Astrocyte of the cerebellum (primary cell): ENCODE measurements around the gene TMC4.

Source experiments
- DNase-seq: peaks from one replicate; pipeline ENCODE4 v3.0.0-alpha.2; 2011; ENCODE audit warnings: low read depth
- H3K4me3 ChIP-seq: 2 replicates; pipeline ENCODE4 v1.5.1; 2011; ENCODE audit warnings: mild to moderate bottlenecking, low read depth, low read length, moderate library complexity
- CTCF ChIP-seq: IDR thresholded peaks from 2 replicates; pipeline ENCODE4 v1.5.1; 2012; ENCODE audit warnings: low read length, low read depth, moderate library complexity, mild to moderate bottlenecking; ENCODE audit errors: missing control alignments
- in situ Hi-C: cut with HindIII; loops from 2 replicates; pipeline ENCODE4 v1.10.0; 2017; ENCODE audit warnings: low sequenced_read_pairs

TMC4 gene

GRCh38 chr19:54164369-54165068 lies 8.4 kb downstream of the TMC4 start:
- no peak for DNase-seq
- in situ Hi-C loops = no loop called here
- no peak overlapping the region for H3K4me3 ChIP-seq

GRCh38 chr19:54162884-54163283 lies 10.1 kb downstream of the TMC4 start:
- in situ Hi-C loops = no loop called here
- no peak for TF ChIP-seq CTCF
- no peak for DNase-seq
- H3K4me3 ChIP-seq = no peak overlapping the region

More at GRCh38 chr19:54164369-54165068, 8.4 kb downstream of the TMC4 start:
- no peak for TF ChIP-seq CTCF

- no peak for DNase-seq
- in situ Hi-C loops = no loop called here
- H3K4me3 ChIP-seq = peak overlapping the region; percentile 34
- TF ChIP-seq CTCF = no peak
Measured at GRCh38 chr19:54162241-54162805, 10.6 kb downstream of the TMC4 start.

- DNase-seq = no peak
- H3K4me3 ChIP-seq = peak overlapping the region; percentile 67
- in situ Hi-C loops = no loop called here
- no peak for TF ChIP-seq CTCF
Measured at GRCh38 chr19:54160854-54161253, 12.1 kb downstream of the TMC4 start.

GRCh38 chr19:54160182-54160811 lies 12.7 kb downstream of the TMC4 start:
- DNase-seq = no peak
- no peak for TF ChIP-seq CTCF
- H3K4me3 ChIP-seq = peak overlapping the region; percentile 67
- in situ Hi-C loops = no loop called here

- peak; percentile 100 for DNase-seq
- in situ Hi-C loops = no loop called here
- TF ChIP-seq CTCF = peak; percentile 28
- H3K4me3 ChIP-seq = peak within 1 kb of the TSS; percentile 67
Measured at GRCh38 chr19:54159352-54160181, 13.4 kb downstream of the TMC4 start, which contains the start of gene LENG1. LENG1 (minus strand) TSS chr19:54159721; CDS start chr19:54159695, 26 bp downstream.
